ENCODE measurements around the gene CAPZB.

CAPZB gene

DNA sequence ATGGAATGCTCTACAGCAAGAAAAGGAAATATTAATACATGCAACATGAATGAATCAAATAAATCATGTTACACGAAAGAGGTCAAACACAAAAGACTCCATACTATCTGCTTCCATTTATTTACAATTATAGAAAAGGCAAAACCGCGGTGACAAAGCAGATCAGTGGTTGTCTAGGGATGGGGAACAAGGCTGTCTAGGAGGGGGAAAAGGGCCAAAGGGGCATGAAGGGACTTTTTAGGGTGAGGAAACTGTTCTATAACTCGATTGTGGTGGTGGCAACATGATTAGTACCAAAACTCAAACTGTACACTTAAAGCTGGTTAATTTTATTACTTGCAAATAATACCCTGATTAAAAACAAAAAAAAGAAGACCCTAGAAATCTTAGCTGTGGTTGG lies 20.6 kb downstream of the CAPZB start:
- Histone ChIP-seq H4K20me1 (ENCODE audit: insufficient read depth, low read length) (0 out of 2 replicates have a peak, but pooled peaks cover 2% of the 10 kb centered on the region), H3K27ac (ENCODE audit: low read depth, low read length, poor library complexity, severe bottlenecking) (no peak overlapping the region), H2AFZ (ENCODE audit: low read length) (no peak overlapping the region), H3K79me2 (ENCODE audit: insufficient read depth, low read length) (peaks cover 33% of the 10 kb centered on the region), H3K9ac (ENCODE audit: low read length) (no peak overlapping the region), H3K9me2 (ENCODE audit: low read depth, low read length) (no peaks in the 10 kb centered on the region), H3K36me3 (ENCODE audit: insufficient read depth, low read length) (peaks cover 21% of the 10 kb centered on the region; the same call in 1 of the 2 replicates), H3K4me2 (ENCODE audit: low read length) (no peak overlapping the region), H3K9me3 (ENCODE audit: low read length) (no peaks in the 10 kb centered on the region), H3F3A (ENCODE audit: insufficient read depth, low read length) (no peaks in the 10 kb centered on the region), H3K27me3 (ENCODE audit: insufficient read depth, low read length) (no peaks in the 10 kb centered on the region), H3K4me3 (ENCODE audit: low read depth, low read length, poor library complexity, severe bottlenecking) (no peak overlapping the region), H3K4me1 (ENCODE audit: insufficient read depth, low read length, severe bottlenecking) (peaks cover 27% of the 10 kb centered on the region)
- TF ChIP-seq EZH2 (IDR thresholded peaks at IDR 0.05; ENCODE audit: borderline replicate concordance, low read length) (no peak), CTCF (IDR thresholded peaks at IDR 0.05; ENCODE audit: low read length) (no peak)

DNA sequence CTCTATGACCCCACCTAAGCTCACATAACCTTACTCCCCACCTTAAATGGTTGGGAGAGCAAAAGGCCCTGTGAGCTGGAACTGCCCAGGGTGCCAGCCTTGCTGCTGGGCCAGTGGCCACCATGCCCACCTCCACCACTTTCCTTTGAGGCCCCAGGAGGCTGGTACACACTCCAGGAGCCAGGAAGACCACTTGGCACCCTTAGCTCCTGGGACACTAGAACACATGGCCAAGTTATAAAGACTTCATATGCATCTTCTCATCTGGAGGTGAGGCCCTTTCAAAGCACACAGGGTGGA lies 21.9 kb downstream of the CAPZB start:
- no peak overlapping the region for H3K4me3 ChIP-seq (ENCODE audit: low read depth, low read length, poor library complexity, severe bottlenecking)
- no peak overlapping the region for H3K9ac ChIP-seq (ENCODE audit: low read length)
- no peaks in the 10 kb centered on the region for H3K9me3 ChIP-seq (ENCODE audit: low read length)
- H3K36me3 ChIP-seq (ENCODE audit: insufficient read depth, low read length): peaks cover 22% of the 10 kb centered on the region; the same call in 1 of the 2 replicates
- no peak for TF ChIP-seq EZH2 (IDR thresholded peaks at IDR 0.05; ENCODE audit: borderline replicate concordance, low read length)
- no peak for TF ChIP-seq CTCF (IDR thresholded peaks at IDR 0.05; ENCODE audit: low read length)
- H4K20me1 ChIP-seq (ENCODE audit: insufficient read depth, low read length): 0 out of 2 replicates have a peak, but pooled peaks cover 2% of the 10 kb centered on the region
- H3K4me2 ChIP-seq (ENCODE audit: low read length): no peak overlapping the region
- no peaks in the 10 kb centered on the region for H3K27me3 ChIP-seq (ENCODE audit: insufficient read depth, low read length)
- H2AFZ ChIP-seq (ENCODE audit: low read length): no peak overlapping the region
- peaks cover 37% of the 10 kb centered on the region for H3K79me2 ChIP-seq (ENCODE audit: insufficient read depth, low read length)
- no peak overlapping the region for H3K27ac ChIP-seq (ENCODE audit: low read depth, low read length, poor library complexity, severe bottlenecking)
- H3F3A ChIP-seq (ENCODE audit: insufficient read depth, low read length): no peaks in the 10 kb centered on the region
- H3K4me1 ChIP-seq (ENCODE audit: insufficient read depth, low read length, severe bottlenecking): peaks cover 14% of the 10 kb centered on the region
- H3K9me2 ChIP-seq (ENCODE audit: low read depth, low read length): no peaks in the 10 kb centered on the region

DNA sequence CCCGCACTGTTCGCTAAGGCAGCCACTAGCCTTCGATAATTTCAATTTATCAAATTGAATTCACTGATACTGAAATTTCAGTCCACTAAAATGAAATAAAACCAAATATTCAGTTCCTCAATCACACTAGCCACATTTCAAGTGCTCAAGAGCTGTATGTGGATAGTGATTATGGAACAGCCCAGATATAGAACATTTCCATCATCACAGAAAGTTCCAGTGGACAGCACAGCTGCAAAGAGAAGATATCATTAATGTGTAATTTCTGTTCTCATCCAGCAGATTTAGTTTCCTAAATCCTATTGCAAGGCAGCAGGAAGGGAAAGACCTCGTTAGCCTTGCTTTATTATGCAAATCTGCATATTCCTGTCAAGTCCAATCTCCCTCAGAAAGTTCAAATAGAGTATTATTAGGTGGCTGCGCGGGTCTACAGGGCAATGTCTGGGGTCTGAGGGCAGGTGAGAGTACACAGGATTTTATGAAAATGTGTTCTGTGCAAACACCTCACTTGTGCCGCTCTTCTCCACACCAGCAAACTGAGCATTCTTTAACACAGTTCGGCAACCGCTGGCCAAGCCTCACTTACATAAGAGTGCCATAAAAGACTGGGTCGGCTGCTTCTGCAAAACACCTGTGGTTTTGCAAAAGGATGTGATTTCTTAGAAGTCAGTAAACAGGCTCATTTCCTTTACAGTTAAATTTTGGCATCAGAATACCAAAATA lies 22.4 kb downstream of the CAPZB start:
- no peak overlapping the region for H3K4me2 ChIP-seq (ENCODE audit: low read length)
- peaks cover 22% of the 10 kb centered on the region; the same call in 1 of the 2 replicates for H3K36me3 ChIP-seq (ENCODE audit: insufficient read depth, low read length)
- peaks cover 34% of the 10 kb centered on the region for H3K79me2 ChIP-seq (ENCODE audit: insufficient read depth, low read length)
- peaks cover 9% of the 10 kb centered on the region for H3K4me1 ChIP-seq (ENCODE audit: insufficient read depth, low read length, severe bottlenecking)
- no peak overlapping the region for H2AFZ ChIP-seq (ENCODE audit: low read length)
- H3K27me3 ChIP-seq (ENCODE audit: insufficient read depth, low read length): no peaks in the 10 kb centered on the region
- no peak overlapping the region for H3K9ac ChIP-seq (ENCODE audit: low read length)
- 0 out of 2 replicates have a peak, but pooled peaks cover 2% of the 10 kb centered on the region for H4K20me1 ChIP-seq (ENCODE audit: insufficient read depth, low read length)
- no peaks in the 10 kb centered on the region for H3K9me2 ChIP-seq (ENCODE audit: low read depth, low read length)
- H3F3A ChIP-seq (ENCODE audit: insufficient read depth, low read length): no peaks in the 10 kb centered on the region
- no peak overlapping the region for H3K27ac ChIP-seq (ENCODE audit: low read depth, low read length, poor library complexity, severe bottlenecking)
- TF ChIP-seq EZH2 (IDR thresholded peaks at IDR 0.05; ENCODE audit: borderline replicate concordance, low read length) (no peak), CTCF (IDR thresholded peaks at IDR 0.05; ENCODE audit: low read length) (no peak)
- no peaks in the 10 kb centered on the region for H3K9me3 ChIP-seq (ENCODE audit: low read length)
- no peak overlapping the region for H3K4me3 ChIP-seq (ENCODE audit: low read depth, low read length, poor library complexity, severe bottlenecking)

All from OCI-LY1 (cell line).